H1 (cell line): Measurements from ENCODE around the gene HLA-DQA2. TPM values are rescaled to one million over a fixed set of nuclear protein-coding genes. Genes with fewer than 3 reads are reported as not detected.

Source experiments
- CTCF ChIA-PET: fragments of 300-600 bp; sonication (Branson Sonifier 250); formaldehyde crosslinking; loops from one replicate; lab custom pipeline; 2021; ENCODE audit not compliant: partially characterized antibody; lab: Charles Lee
- POLR2A ChIA-PET: fragments of 300-600 bp; sonication (Branson Sonifier 250); formaldehyde crosslinking; loops from one replicate; lab custom pipeline; 2021; ENCODE audit warnings: inconsistent platforms; ENCODE audit not compliant: partially characterized antibody; lab: Charles Lee
- DNase-seq, 2 experiments: peaks; one replicate each; pipeline versions ENCODE4 v3.0.0 to v3.0.0-alpha.2; 2010 to 2022; ENCODE audit warnings: low spot score in 2 of 2, low read depth in 1 of 2, mixed read lengths in 1 of 2
- FAIRE-seq: peaks from 2 replicates; lab custom pipeline; 2011; peaks lifted over from hg19 to GRCh38; lab: Jason Lieb, UNC
- H2AFZ ChIP-seq: 2 replicates; pipeline ENCODE4 v1.8.1; 2012; ENCODE audit warnings: low read length, inconsistent platforms
- H2AK5ac ChIP-seq: 2 replicates; pipeline ENCODE4 v1.6.1; 2013; ENCODE audit warnings: low read depth, low read length
- H2BK120ac ChIP-seq: replicated peaks from 2 replicates; pipeline ENCODE3; 2013; ENCODE audit warnings: low read depth, low read length, inconsistent platforms
- H2BK12ac ChIP-seq: 2 replicates; pipeline ENCODE4 v1.6.1; 2013; ENCODE audit warnings: low read depth, low read length
- H2BK15ac ChIP-seq: 2 replicates; pipeline ENCODE4 v1.6.1; 2013; ENCODE audit warnings: low read length
- H2BK20ac ChIP-seq: 2 replicates; pipeline ENCODE4 v1.6.1; 2013; ENCODE audit warnings: low read length
- H2BK5ac ChIP-seq: 2 replicates; pipeline ENCODE4 v1.6.1; 2013; ENCODE audit warnings: low read depth, low read length
- H3K14ac ChIP-seq: 2 replicates; pipeline ENCODE4 v1.6.1; 2013; ENCODE audit warnings: inconsistent platforms; ENCODE audit not compliant: insufficient read length
- H3K18ac ChIP-seq: 2 replicates; pipeline ENCODE4 v1.6.1; 2013; ENCODE audit warnings: low read length; ENCODE audit errors: extremely low read depth
- H3K23ac ChIP-seq: 2 replicates; pipeline ENCODE4 v1.6.1; 2013; ENCODE audit warnings: inconsistent platforms; ENCODE audit not compliant: insufficient read length
- H3K23me2 ChIP-seq: 2 replicates; pipeline ENCODE4 v1.6.1; 2013; ENCODE audit warnings: low read depth, low read length
- H3K27ac ChIP-seq: 2 replicates; pipeline ENCODE4 v1.6.1; 2011; ENCODE audit warnings: low read depth, low read length, inconsistent platforms
- H3K27me3 ChIP-seq, 4 experiments: replicated peaks in 1 of 4; 1 replicate in 1 of 4; 2 replicates in 3 of 4; pipeline versions ENCODE4 v1.6.1 to v1.8.1; 2011 to 2013; ENCODE audit warnings: low read length in 3 of 4, mild to moderate bottlenecking in 3 of 4, inconsistent platforms in 2 of 4, mixed read lengths in 2 of 4, moderate library complexity in 1 of 4; ENCODE audit not compliant: control insufficient read depth in 3 of 4, insufficient read depth in 3 of 4; ENCODE audit errors: extremely low read depth in 1 of 4
- H3K36me3 ChIP-seq, 4 experiments: 2 replicates each; pipeline versions ENCODE4 v1.6.1 to v1.8.1; 2011 to 2013; ENCODE audit warnings: mild to moderate bottlenecking in 4 of 4, low read length in 3 of 4, moderate library complexity in 2 of 4, control low read depth in 1 of 4, inconsistent platforms in 1 of 4; ENCODE audit not compliant: insufficient read depth in 4 of 4, control insufficient read depth in 2 of 4
- H3K4ac ChIP-seq: replicated peaks from 2 replicates; pipeline ENCODE3; 2013; ENCODE audit warnings: low read length, low read depth, mixed read lengths, inconsistent platforms; ENCODE audit not compliant: insufficient read length
- H3K4me1 ChIP-seq, 4 experiments: replicated peaks in 1 of 4; 1 replicate in 1 of 4; 2 replicates in 3 of 4; pipeline versions ENCODE4 v1.6.1 to v1.8.1; 2011 to 2013; ENCODE audit warnings: low read length in 3 of 4, inconsistent platforms in 2 of 4, mixed read lengths in 1 of 4; ENCODE audit not compliant: insufficient read depth in 4 of 4, control insufficient read depth in 3 of 4
- H3K4me2 ChIP-seq, 2 experiments: 2 replicates each; pipeline versions ENCODE4 v1.6.1 to v1.8.1; 2011 to 2013; ENCODE audit warnings: low read depth in 2 of 2, low read length in 2 of 2, control low read depth in 1 of 2, inconsistent platforms in 1 of 2, mild to moderate bottlenecking in 1 of 2; ENCODE audit not compliant: insufficient read depth in 1 of 2
- H3K4me3 ChIP-seq, 4 experiments: fragments of 200-600, 300-600 bp in 1 of 4; sonication (generic), shearing (Covaris generic), sonication (Bioruptor Twin) in 1 of 4; 2 replicates each; pipeline versions ENCODE4 v1.5.1 to v1.8.1; 2011 to 2016; ENCODE audit warnings: low read length in 4 of 4, low read depth in 3 of 4, control low read depth in 2 of 4, inconsistent platforms in 2 of 4, mild to moderate bottlenecking in 2 of 4, mixed read lengths in 1 of 4, moderate library complexity in 1 of 4; ENCODE audit not compliant: insufficient read depth in 2 of 4; ENCODE audit errors: extremely low read depth in 1 of 4
- H3K56ac ChIP-seq: replicated peaks from 2 replicates; pipeline ENCODE3; 2013; ENCODE audit warnings: low read depth, mild to moderate bottlenecking, mixed read lengths, low read length, inconsistent platforms; ENCODE audit not compliant: insufficient read length
- H3K79me1 ChIP-seq: 2 replicates; pipeline ENCODE4 v1.6.1; 2013; ENCODE audit warnings: low read depth, low read length, control low read depth
- H3K79me2 ChIP-seq, 2 experiments: 2 replicates each; pipeline versions ENCODE4 v1.6.1 to v1.8.1; 2012 to 2013; ENCODE audit warnings: low read length in 2 of 2, mild to moderate bottlenecking in 2 of 2, inconsistent platforms in 1 of 2; ENCODE audit not compliant: insufficient read depth in 2 of 2, control insufficient read depth in 1 of 2
- H3K9ac ChIP-seq, 4 experiments: replicated peaks in 1 of 4; 1 replicate in 1 of 4; 2 replicates in 3 of 4; pipeline versions ENCODE4 v1.6.1 to v1.8.1; 2011 to 2013; ENCODE audit warnings: low read depth in 3 of 4, low read length in 3 of 4, control low read depth in 2 of 4, mild to moderate bottlenecking in 2 of 4, moderate library complexity in 2 of 4, inconsistent platforms in 1 of 4; ENCODE audit errors: extremely low read depth in 1 of 4
- H3K9me3 ChIP-seq, 2 experiments: 2 replicates each; pipeline versions ENCODE4 v1.6.1 to v1.8.1; 2012 to 2013; ENCODE audit warnings: mild to moderate bottlenecking in 2 of 2, moderate library complexity in 2 of 2, control low read depth in 1 of 2, inconsistent platforms in 1 of 2, low read depth in 1 of 2, low read length in 1 of 2, mixed read lengths in 1 of 2; ENCODE audit not compliant: insufficient read depth in 2 of 2
- H4K20me1 ChIP-seq, 2 experiments: replicated peaks in 1 of 2; 2 replicates each; pipeline versions ENCODE3 to v1.8.1; 2011 to 2013; ENCODE audit warnings: inconsistent platforms in 2 of 2, low read length in 2 of 2, mild to moderate bottlenecking in 1 of 2; ENCODE audit not compliant: insufficient read depth in 2 of 2, control insufficient read depth in 1 of 2
- H4K5ac ChIP-seq: 2 replicates; pipeline ENCODE4 v1.6.1; 2013; ENCODE audit warnings: low read length, low read depth, mixed read lengths, inconsistent platforms; ENCODE audit not compliant: insufficient read length
- H4K8ac ChIP-seq: 2 replicates; pipeline ENCODE4 v1.8.0; 2013; ENCODE audit warnings: mild to moderate bottlenecking, moderate library complexity, low read length, inconsistent platforms; ENCODE audit not compliant: insufficient read depth; ENCODE audit errors: extremely low read depth
- H4K91ac ChIP-seq: replicated peaks from 2 replicates; pipeline ENCODE3; 2013; ENCODE audit warnings: low read length, mixed read lengths, inconsistent platforms; ENCODE audit not compliant: insufficient read length
- WGBS, 2 experiments: shearing (Covaris generic) in 1 of 2; methylation state at CpG; one replicate each; pipeline versions ENCODE4 v1.1.6 to v1.1.7; 2013 to 2015; ENCODE audit warnings: low lambda C conversion rate in 2 of 2, mixed read lengths in 2 of 2, inconsistent platforms in 1 of 2, low coverage in 1 of 2, missing lambda C conversion rate in 1 of 2; ENCODE audit not compliant: insufficient replicate concordance in 2 of 2, insufficient coverage in 1 of 2, insufficient read length in 1 of 2; ENCODE audit errors: extremely low coverage in 1 of 2, missing lambda C conversion rate in 1 of 2; 5-methylcytosine and 5-hydroxymethylcytosine counted together
- polyA plus RNA-seq, 7 experiments: library from polyadenylated mRNA; depleted of rRNA in 3 of 7; stranded (reverse) in 5 of 7; unstranded in 2 of 7; fragments of >200 nt in 5 of 7; fragments of 200-250 nt in 2 of 7; gene quantifications; 1 replicate in 5 of 7; 2 replicates in 1 of 7; 4 replicates in 1 of 7; pipeline versions ENCODE4 v1.2.1 to v1.2.3, GENCODE V29; 2011 to 2013; ENCODE audit warnings: missing spikeins in 2 of 7, mixed read lengths in 2 of 7
- total RNA-seq: library from RNA; stranded (reverse); fragmentation: NEBNext Ultra II Directional; extraction: Animal tissue kit (Norgen Biotek cat#: 25700); gene quantifications from 2 replicates; pipeline ENCODE4 v1.2.1, GENCODE V29; 2021
- TF ChIP-seq, protein P1 (sequence below): IDR thresholded peaks from 2 replicates; pipeline ENCODE4 v1.6.1; 2011; ENCODE audit warnings: low read length, improper control_type of control experiment

Gene HLA-DQA2
- total and polyA plus RNA-seq, 2 of the 8 experiments (the other 6 are each of a cell fraction or from before 2014, with no cell fraction given): not detected

DNA sequence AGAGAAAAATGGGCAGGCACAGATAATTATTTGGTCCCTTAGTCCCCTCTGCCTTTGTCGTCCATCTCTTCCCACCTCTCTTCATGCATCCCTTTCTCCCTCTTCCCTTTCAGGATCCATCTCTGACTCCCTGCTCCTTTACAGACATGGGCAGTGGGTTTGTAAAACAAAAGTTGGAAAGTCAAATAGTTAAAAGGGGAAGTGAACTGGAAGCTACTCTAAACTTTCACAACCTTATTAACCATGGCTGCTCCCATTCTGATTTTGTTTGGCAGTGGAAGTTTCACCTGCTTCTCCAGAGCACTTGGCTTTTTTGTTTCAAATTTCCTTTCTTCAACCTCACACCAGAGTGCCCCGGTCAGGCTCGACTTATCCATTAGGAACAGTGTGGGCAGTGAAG is 1.2 kb downstream of the HLA-DQA2 start:
- H3K18ac ChIP-seq: no peak overlapping the region
- H3K9me3 ChIP-seq: no peaks in the 10 kb centered on the region
- no peak overlapping the region for H2BK12ac ChIP-seq
- POLR2A ChIA-PET: no interaction called here
- H4K5ac ChIP-seq: no peak overlapping the region
- TF ChIP-seq, protein P1, sequence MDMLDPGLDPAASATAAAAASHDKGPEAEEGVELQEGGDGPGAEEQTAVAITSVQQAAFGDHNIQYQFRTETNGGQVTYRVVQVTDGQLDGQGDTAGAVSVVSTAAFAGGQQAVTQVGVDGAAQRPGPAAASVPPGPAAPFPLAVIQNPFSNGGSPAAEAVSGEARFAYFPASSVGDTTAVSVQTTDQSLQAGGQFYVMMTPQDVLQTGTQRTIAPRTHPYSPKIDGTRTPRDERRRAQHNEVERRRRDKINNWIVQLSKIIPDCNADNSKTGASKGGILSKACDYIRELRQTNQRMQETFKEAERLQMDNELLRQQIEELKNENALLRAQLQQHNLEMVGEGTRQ: no peak
- H2BK20ac ChIP-seq: no peak overlapping the region
- no peak overlapping the region for H2BK120ac ChIP-seq
- CTCF ChIA-PET: interaction anchor here (0.6 kb wide), 2 partner anchors 42 to 341 kb away, joined by 3 read pairs; no protein-coding TSS in a partner anchor
- DNase-seq (no peak), FAIRE-seq (no peak)
- no peak overlapping the region for H3K14ac ChIP-seq
- H3K4ac ChIP-seq: no peak overlapping the region
- H3K36me3 ChIP-seq: no peaks in the 10 kb centered on the region
- H3K23me2 ChIP-seq: no peaks in the 10 kb centered on the region
- H4K91ac ChIP-seq: no peak overlapping the region
- H3K23ac ChIP-seq: no peak overlapping the region
- no peak overlapping the region for H3K4me3 ChIP-seq
- no peak overlapping the region for H3K56ac ChIP-seq
- H3K79me2 ChIP-seq: no peaks in the 10 kb centered on the region
- H2AK5ac ChIP-seq: no peak overlapping the region
- H2BK5ac ChIP-seq: no peak overlapping the region
- H3K4me1 ChIP-seq: no peaks in the 10 kb centered on the region
- no peak overlapping the region for H4K8ac ChIP-seq
- H3K4me2 ChIP-seq: no peak overlapping the region
- no peak overlapping the region for H2AFZ ChIP-seq
- no peaks in the 10 kb centered on the region for H4K20me1 ChIP-seq
- no peaks in the 10 kb centered on the region for H3K79me1 ChIP-seq
- 91% methylated on average over 3 of the region's 3 CpGs; no CpG with 5 or more reads in 1 of the 2 experiments for WGBS, 2 experiments
- H3K27ac ChIP-seq: no peak overlapping the region
- no peak overlapping the region for H2BK15ac ChIP-seq
- H3K27me3 ChIP-seq: no peaks in the 10 kb centered on the region
- no peak overlapping the region for H3K9ac ChIP-seq
